ENCODE results near the gene SFT2D3. TPM values are rescaled to one million over a fixed set of nuclear protein-coding genes. Genes with fewer than 3 reads are reported as not detected.

Gene SFT2D3
- total RNA-seq, 2 donors from 2014 or later, result 6.0 to 7.5 TPM

DNA sequence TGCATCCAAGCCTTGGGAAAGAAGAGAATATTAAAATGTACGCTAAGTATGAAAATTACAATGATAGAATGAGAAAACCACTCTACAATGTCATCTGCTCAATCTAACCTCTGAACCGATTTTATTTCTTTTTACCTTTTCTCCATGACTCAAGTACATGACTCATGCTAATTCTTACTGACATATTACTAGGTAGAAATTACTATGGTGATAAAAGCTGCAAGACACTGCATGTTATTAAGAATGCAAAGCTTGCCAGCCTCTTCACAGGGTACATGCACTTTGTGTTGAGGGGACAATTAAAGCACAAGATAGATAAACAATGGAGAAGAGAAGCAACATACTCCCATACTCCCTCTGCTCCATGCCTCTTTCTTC, 20.7 kb downstream of the SFT2D3 start:
- TF ChIP-seq CTCF (IDR thresholded peaks at IDR 0.05), result no peak
- intact Hi-C loops (cut with DNase I), result no loop called here
- H3K9ac ChIP-seq (ENCODE audit: low read depth in 2 of 2, low read length in 2 of 2), result no peak overlapping the region
- H3K27ac ChIP-seq, result no peak overlapping the region
- DNase-seq, result no peak
- H3K4me1 ChIP-seq, result no peaks in the 10 kb centered on the region
- H3K9me3 ChIP-seq, result no peaks in the 10 kb centered on the region
- no peaks in the 10 kb centered on the region for H3K27me3 ChIP-seq
- H3K4me3 ChIP-seq, result no peak overlapping the region
- H3K36me3 ChIP-seq, result peaks cover 17% of the 10 kb centered on the region

- Histone ChIP-seq H3K9me3 (no peaks in the 10 kb centered on the region), H3K27ac (no peak overlapping the region), H3K27me3 (no peaks in the 10 kb centered on the region), H3K9ac (ENCODE audit: low read depth in 2 of 2, low read length in 2 of 2) (no peak overlapping the region), H3K4me1 (no peaks in the 10 kb centered on the region), H3K4me3 (no peak overlapping the region), H3K36me3 (peaks cover 17% of the 10 kb centered on the region)
- no peak for DNase-seq
- TF ChIP-seq CTCF (IDR thresholded peaks at IDR 0.05), result no peak
- intact Hi-C loops (cut with DNase I), result no loop called here
These were observed 21.5 kb downstream of the SFT2D3 start for GRCh38 chr2:127722807-127723206.

DNA sequence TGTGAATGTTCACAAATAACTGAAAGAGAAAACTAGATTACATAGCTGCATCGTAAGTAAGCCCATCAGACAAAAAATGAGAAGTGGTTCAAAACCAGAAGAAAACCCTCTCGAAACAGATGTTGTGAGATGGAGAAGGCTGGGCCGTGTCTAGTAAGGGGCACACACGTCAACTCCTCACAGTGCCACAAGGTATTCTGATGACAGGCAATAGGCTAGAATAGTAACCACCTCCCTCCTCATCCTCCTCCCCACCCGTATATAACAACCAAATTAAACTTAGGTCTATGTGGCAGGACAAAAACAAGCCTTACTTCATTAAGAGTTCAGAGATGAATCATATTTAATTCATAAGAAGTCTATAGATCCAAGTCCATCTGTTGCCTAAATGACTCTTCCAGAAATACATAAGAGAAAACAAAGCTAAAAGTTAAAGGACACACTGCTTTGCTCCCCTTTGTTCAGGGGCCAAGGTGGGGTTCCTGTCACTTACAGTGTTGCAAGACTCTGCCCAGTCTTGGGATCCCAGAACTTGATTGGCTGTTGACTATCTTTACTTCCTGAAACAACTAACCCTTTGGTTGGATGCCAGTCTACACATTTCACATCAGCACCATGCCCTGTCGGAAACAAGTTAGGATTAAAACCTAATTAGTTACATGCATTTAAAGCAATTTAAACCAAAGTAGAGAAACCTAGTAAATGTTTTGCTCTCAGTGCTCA, 25.0 kb downstream of the SFT2D3 start:
- no peak for TF ChIP-seq CTCF (IDR thresholded peaks at IDR 0.05)
- H3K9ac ChIP-seq (ENCODE audit: low read depth in 2 of 2, low read length in 2 of 2), result no peak overlapping the region
- no peak for DNase-seq
- H3K4me1 ChIP-seq, result no peaks in the 10 kb centered on the region
- intact Hi-C loops (cut with DNase I), result no loop called here
- H3K9me3 ChIP-seq, result no peaks in the 10 kb centered on the region
- no peaks in the 10 kb centered on the region for H3K27me3 ChIP-seq
- H3K27ac ChIP-seq, result no peak overlapping the region
- no peak overlapping the region for H3K4me3 ChIP-seq
- H3K36me3 ChIP-seq, result no peaks in the 10 kb centered on the region

- Histone ChIP-seq H3K9me3 (no peaks in the 10 kb centered on the region), H3K4me1 (no peaks in the 10 kb centered on the region), H3K27me3 (no peaks in the 10 kb centered on the region), H3K4me3 (no peak overlapping the region), H3K9ac (ENCODE audit: low read depth in 2 of 2, low read length in 2 of 2) (no peak overlapping the region), H3K36me3 (no peaks in the 10 kb centered on the region), H3K27ac (no peak overlapping the region)
- no peak for DNase-seq
- intact Hi-C loops (cut with DNase I), result no loop called here
- no peak for TF ChIP-seq CTCF (IDR thresholded peaks at IDR 0.05)
These were observed 32.0 kb downstream of the SFT2D3 start for GRCh38 chr2:127733113-127733815.

GRCh38 chr2:127733816-127734537, 32.7 kb downstream of the SFT2D3 start:
- Histone ChIP-seq H3K9me3 (no peaks in the 10 kb centered on the region), H3K4me3 (no peak overlapping the region), H3K9ac (ENCODE audit: low read depth in 2 of 2, low read length in 2 of 2) (no peak overlapping the region), H3K36me3 (no peaks in the 10 kb centered on the region), H3K27me3 (no peaks in the 10 kb centered on the region), H3K27ac (no peak overlapping the region), H3K4me1 (no peaks in the 10 kb centered on the region)
- no peak for DNase-seq
- intact Hi-C loops (cut with DNase I), result no loop called here
- TF ChIP-seq CTCF (IDR thresholded peaks at IDR 0.05), result no peak
